GM19239 (cell line): ENCODE results near the gene IFT122.
"Not testable (repeated sequence)": the region's sequence is repeated elsewhere in the genome, so short reads cannot be mapped to it uniquely, and the experiment has no call there.

Experiments
- DNase-seq: peaks from one replicate; pipeline ENCODE4 v3.0.0; 2011; ENCODE audit warnings: low spot score; ENCODE audit not compliant: insufficient read length
- FAIRE-seq: peaks from 2 replicates; lab custom pipeline; 2011; peaks lifted over from hg19 to GRCh38; lab: Jason Lieb, UNC

IFT122 gene

GRCh38 chr3:129469026-129469425 is 29.0 kb downstream of the IFT122 start:
- no peak for DNase-seq

GRCh38 chr3:129470861-129471260 is 30.8 kb downstream of the IFT122 start:
- FAIRE-seq (no peak), DNase-seq (no peak)

More at GRCh38 chr3:129469026-129469425, 29.0 kb downstream of the IFT122 start:
- no peak for FAIRE-seq

- FAIRE-seq = no peak
- no peak for DNase-seq
Observed at GRCh38 chr3:129473067-129473768, 33.2 kb downstream of the IFT122 start.

- FAIRE-seq = no peak
- DNase-seq = no peak
Observed at GRCh38 chr3:129473769-129474152, 33.7 kb downstream of the IFT122 start.

- DNase-seq = no peak
- FAIRE-seq = no peak
Observed at GRCh38 chr3:129474984-129475804, 35.2 kb downstream of the IFT122 start.

GRCh38 chr3:129475863-129476262 is 35.8 kb downstream of the IFT122 start:
- FAIRE-seq (no peak), DNase-seq (no peak)

GRCh38 chr3:129476586-129476985 is 36.6 kb downstream of the IFT122 start:
- FAIRE-seq (no peak), DNase-seq (no peak)

GRCh38 chr3:129481225-129481765 is 41.3 kb downstream of the IFT122 start:
- DNase-seq, FAIRE-seq: not testable (repeated sequence)

- DNase-seq (no peak), FAIRE-seq (no peak)
Observed at GRCh38 chr3:129481766-129482332, 41.8 kb downstream of the IFT122 start.

- FAIRE-seq = no peak
- no peak for DNase-seq
Observed at GRCh38 chr3:129482721-129483120, 42.7 kb downstream of the IFT122 start.

GRCh38 chr3:129483870-129484269 is 43.8 kb downstream of the IFT122 start:
- DNase-seq = no peak
- no peak for FAIRE-seq

- FAIRE-seq = not testable (repeated sequence)
Observed at GRCh38 chr3:129485146-129485545, 45.1 kb downstream of the IFT122 start.

GRCh38 chr3:129485721-129486663 is 46.0 kb downstream of the IFT122 start:
- DNase-seq (no peak), FAIRE-seq (no peak)

More at GRCh38 chr3:129485146-129485545, 45.1 kb downstream of the IFT122 start:
- DNase-seq = not testable (repeated sequence)

GRCh38 chr3:129486664-129487035 is 46.6 kb downstream of the IFT122 start:
- DNase-seq = no peak
- FAIRE-seq = no peak

GRCh38 chr3:129487183-129487867 is 47.3 kb downstream of the IFT122 start:
- no peak for FAIRE-seq
- no peak for DNase-seq

GRCh38 chr3:129487868-129488335 is 47.9 kb downstream of the IFT122 start:
- FAIRE-seq, DNase-seq: not testable (repeated sequence)

GRCh38 chr3:129489258-129489657 is 49.2 kb downstream of the IFT122 start:
- DNase-seq, FAIRE-seq: not testable (repeated sequence)

GRCh38 chr3:129490273-129490675 is 50.2 kb downstream of the IFT122 start:
- DNase-seq = peak; percentile 70
- FAIRE-seq = peak; percentile 68

GRCh38 chr3:129491077-129491476 is 51.1 kb downstream of the IFT122 start:
- DNase-seq, FAIRE-seq: not testable (repeated sequence)
